Caco-2 (cell line): ENCODE measurements around the gene GSE1. TPM values are rescaled to one million over a fixed set of nuclear protein-coding genes. Genes with fewer than 3 reads are reported as not detected.
A peak's percentile ranks its signal among the peaks of the same experiment; 100 is the strongest.

ENCODE experiments used
- BruUV-seq: library from RNA; stranded (reverse); fragments of 400-500 nt; replicated peaks from 2 replicates; lab custom pipeline; 2021; lab: Mats Ljungman, UMichigan
- CTCF ChIA-PET: fragments of 300-600 bp; sonication (Branson Sonifier 250); formaldehyde crosslinking; loops from one replicate; lab custom pipeline; 2022; ENCODE audit warnings: antibody characterized with exemption; lab: Charles Lee
- POLR2A ChIA-PET: fragments of 300-600 bp; sonication (Branson Sonifier 250); formaldehyde crosslinking; loops from one replicate; lab custom pipeline; 2022; ENCODE audit warnings: antibody characterized with exemption; lab: Charles Lee
- DNase-seq, 2 experiments: peaks; one replicate each; pipeline versions ENCODE4 v3.0.0 to v3.0.0-alpha.2; 2020 to 2022
- H3K27me3 ChIP-seq: replicated peaks from 2 replicates; pipeline ENCODE4 v1.6.0; 2011; ENCODE audit warnings: low read length; ENCODE audit not compliant: control insufficient read depth, insufficient read depth
- H3K36me3 ChIP-seq: 2 replicates; pipeline ENCODE4 v1.5.1; 2011; ENCODE audit warnings: low read length; ENCODE audit not compliant: control insufficient read depth, insufficient read depth
- H3K4me1 ChIP-seq: fragments of 250-450 bp; sonication (Bioruptor Pico); 2 replicates; pipeline ENCODE4 v1.5.1; 2020; ENCODE audit warnings: mild to moderate bottlenecking
- H3K4me3 ChIP-seq: 2 replicates; pipeline ENCODE4 v1.5.1; 2011; ENCODE audit warnings: low read depth, mild to moderate bottlenecking, control low read depth, low read length
- H3K9me3 ChIP-seq: fragments of 250-450 bp; sonication (Bioruptor Pico); 2 replicates; pipeline ENCODE4 v1.5.1; 2020; ENCODE audit warnings: mild to moderate bottlenecking, moderate library complexity
- H3K27ac Mint-ChIP-seq: one replicate; pipeline ENCODE4 v1.8.0; 2022; ENCODE audit warnings: mixed read lengths; ENCODE audit not compliant: unreplicated experiment
- H3K27me3 Mint-ChIP-seq: one replicate; pipeline ENCODE4 v1.8.0; 2022; ENCODE audit warnings: mixed read lengths; ENCODE audit not compliant: insufficient read depth, unreplicated experiment
- H3K36me3 Mint-ChIP-seq: one replicate; pipeline ENCODE4 v1.8.0; 2022; ENCODE audit warnings: mild to moderate bottlenecking, mixed read lengths; ENCODE audit not compliant: insufficient read depth, unreplicated experiment
- H3K4me1 Mint-ChIP-seq: one replicate; pipeline ENCODE4 v1.8.0; 2022; ENCODE audit warnings: low read depth, mixed read lengths; ENCODE audit not compliant: unreplicated experiment
- H3K4me3 Mint-ChIP-seq: one replicate; pipeline ENCODE4 v1.8.0; 2022; ENCODE audit warnings: mild to moderate bottlenecking, moderate library complexity, mixed read lengths; ENCODE audit not compliant: unreplicated experiment
- H3K9me3 Mint-ChIP-seq: one replicate; pipeline ENCODE4 v1.8.0; 2022; ENCODE audit warnings: mixed read lengths; ENCODE audit not compliant: unreplicated experiment
- intact Hi-C: fragments of 100-400 bp; cut with micrococcal nuclease; formaldehyde crosslinking; loops from one replicate; pipeline ENCODE4 v1.10.0; 2022; ENCODE audit not compliant: unreplicated experiment
- total RNA-seq: library from RNA; stranded (reverse); gene quantifications from 2 replicates; pipeline ENCODE4 v1.2.3, GENCODE V29; 2022
- TF ChIP-seq, protein P1 (sequence below), 2 experiments: fragments of 200-600 bp in 1 of 2; IDR thresholded peaks; 1 replicate in 1 of 2; 2 replicates in 1 of 2; pipeline versions ENCODE4 v1.5.1 to v1.8.0; 2011 to 2022; ENCODE audit warnings: antibody characterized with exemption in 1 of 2, control low read depth in 1 of 2, inconsistent platforms in 1 of 2, low read depth in 1 of 2, low read length in 1 of 2, mild to moderate bottlenecking in 1 of 2, moderate library complexity in 1 of 2; ENCODE audit not compliant: insufficient read depth in 1 of 2, severe bottlenecking in 1 of 2, unreplicated experiment in 1 of 2

GSE1 gene
- total RNA-seq, 1 experiment from 2014 or later = 142 TPM

- H3K4me3 ChIP-seq = no peak overlapping the region
- H3K9me3 ChIP-seq = no peaks in the 10 kb centered on the region
- intact Hi-C loops = no loop called here
- DNase-seq = no peak
- TF ChIP-seq, protein P1, sequence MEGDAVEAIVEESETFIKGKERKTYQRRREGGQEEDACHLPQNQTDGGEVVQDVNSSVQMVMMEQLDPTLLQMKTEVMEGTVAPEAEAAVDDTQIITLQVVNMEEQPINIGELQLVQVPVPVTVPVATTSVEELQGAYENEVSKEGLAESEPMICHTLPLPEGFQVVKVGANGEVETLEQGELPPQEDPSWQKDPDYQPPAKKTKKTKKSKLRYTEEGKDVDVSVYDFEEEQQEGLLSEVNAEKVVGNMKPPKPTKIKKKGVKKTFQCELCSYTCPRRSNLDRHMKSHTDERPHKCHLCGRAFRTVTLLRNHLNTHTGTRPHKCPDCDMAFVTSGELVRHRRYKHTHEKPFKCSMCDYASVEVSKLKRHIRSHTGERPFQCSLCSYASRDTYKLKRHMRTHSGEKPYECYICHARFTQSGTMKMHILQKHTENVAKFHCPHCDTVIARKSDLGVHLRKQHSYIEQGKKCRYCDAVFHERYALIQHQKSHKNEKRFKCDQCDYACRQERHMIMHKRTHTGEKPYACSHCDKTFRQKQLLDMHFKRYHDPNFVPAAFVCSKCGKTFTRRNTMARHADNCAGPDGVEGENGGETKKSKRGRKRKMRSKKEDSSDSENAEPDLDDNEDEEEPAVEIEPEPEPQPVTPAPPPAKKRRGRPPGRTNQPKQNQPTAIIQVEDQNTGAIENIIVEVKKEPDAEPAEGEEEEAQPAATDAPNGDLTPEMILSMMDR (IDR thresholded peaks at IDR 0.05; ENCODE audit: insufficient read depth in 1 of 2, low read depth in 1 of 2, low read length in 1 of 2, severe bottlenecking in 1 of 2, unreplicated experiment in 1 of 2) = no peak
- no peak overlapping the region for H3K4me3 Mint-ChIP-seq
- H3K27me3 ChIP-seq = no peaks in the 10 kb centered on the region
- ChIA-PET CTCF (no interaction called here), POLR2A (no interaction called here)
- BruUV-seq = no TSS peak
- 0 out of 2 replicates have a peak, but pooled peaks cover 5% of the 10 kb centered on the region for H3K4me1 ChIP-seq
- no peaks in the 10 kb centered on the region for H3K36me3 Mint-ChIP-seq
- H3K36me3 ChIP-seq = no peaks in the 10 kb centered on the region
- H3K9me3 Mint-ChIP-seq = no peaks in the 10 kb centered on the region
- H3K27me3 Mint-ChIP-seq = no peaks in the 10 kb centered on the region
- no peaks in the 10 kb centered on the region for H3K4me1 Mint-ChIP-seq
- H3K27ac Mint-ChIP-seq = no peak overlapping the region
Measured at GRCh38 chr16:85697431-85697830, 84.3 kb downstream of the GSE1 start.

- H3K4me3 ChIP-seq = no peak overlapping the region
- H3K4me3 Mint-ChIP-seq = no peak overlapping the region
- TF ChIP-seq, protein P1 (IDR thresholded peaks at IDR 0.05; ENCODE audit: insufficient read depth in 1 of 2, low read depth in 1 of 2, low read length in 1 of 2, severe bottlenecking in 1 of 2, unreplicated experiment in 1 of 2) = no peak
- no peaks in the 10 kb centered on the region for H3K36me3 Mint-ChIP-seq
- DNase-seq = no peak
- intact Hi-C loops = no loop called here
- H3K9me3 Mint-ChIP-seq = no peaks in the 10 kb centered on the region
- H3K27me3 Mint-ChIP-seq = no peaks in the 10 kb centered on the region
- no peaks in the 10 kb centered on the region for H3K27me3 ChIP-seq
- no peaks in the 10 kb centered on the region for H3K4me1 Mint-ChIP-seq
- H3K4me1 ChIP-seq = 0 out of 2 replicates have a peak, but pooled peaks cover 5% of the 10 kb centered on the region
- no peak overlapping the region for H3K27ac Mint-ChIP-seq
- ChIA-PET CTCF (interaction anchor here (1.6 kb wide), 1 partner anchor 19 kb away, joined by 6 read pairs; no protein-coding TSS in a partner anchor), POLR2A (no interaction called here)
- no peaks in the 10 kb centered on the region for H3K36me3 ChIP-seq
- BruUV-seq = no TSS peak
- H3K9me3 ChIP-seq = no peaks in the 10 kb centered on the region
Measured at GRCh38 chr16:85698459-85698891, 85.4 kb downstream of the GSE1 start.

DNA sequence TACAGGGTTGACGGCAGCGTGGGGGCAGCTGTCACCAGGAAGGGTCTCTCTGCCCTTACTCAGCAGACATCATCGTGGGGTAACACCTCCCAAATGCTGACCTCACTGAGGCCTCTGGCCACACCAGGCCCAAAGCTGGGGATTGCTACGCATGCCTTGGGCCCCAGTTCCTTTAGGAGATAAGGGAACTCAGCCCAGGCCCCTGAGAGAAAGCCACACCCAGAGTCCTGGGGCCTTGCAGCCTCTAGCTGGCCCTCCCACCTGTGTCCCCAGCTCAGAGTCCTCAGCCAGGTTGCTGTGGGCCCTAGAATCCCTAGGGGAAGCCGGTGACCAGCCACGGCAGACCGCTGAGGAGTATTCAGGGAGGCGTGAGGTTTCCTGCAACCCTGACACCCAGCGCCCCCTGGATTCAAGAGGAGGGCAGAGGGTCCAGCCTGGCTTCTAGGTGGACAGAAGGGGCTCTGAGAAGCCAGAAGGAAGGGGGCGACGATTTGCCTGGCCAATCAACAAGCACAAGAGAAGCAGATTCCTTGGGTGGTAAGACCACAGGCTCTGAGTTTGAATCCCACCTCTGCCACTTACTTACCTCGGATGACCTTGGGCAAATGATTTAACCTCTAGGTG is 85.9 kb downstream of the GSE1 start:
- no peak for DNase-seq
- no TSS peak for BruUV-seq
- no peaks in the 10 kb centered on the region for H3K36me3 Mint-ChIP-seq
- no peaks in the 10 kb centered on the region for H3K36me3 ChIP-seq
- ChIA-PET POLR2A (no interaction called here), CTCF (interaction anchor here (1.6 kb wide), 1 partner anchor 19 kb away, joined by 6 read pairs; no protein-coding TSS in a partner anchor)
- no peaks in the 10 kb centered on the region for H3K9me3 ChIP-seq
- H3K9me3 Mint-ChIP-seq = no peaks in the 10 kb centered on the region
- 0 out of 2 replicates have a peak, but pooled peaks cover 5% of the 10 kb centered on the region for H3K4me1 ChIP-seq
- TF ChIP-seq, protein P1 (IDR thresholded peaks at IDR 0.05; ENCODE audit: insufficient read depth in 1 of 2, low read depth in 1 of 2, low read length in 1 of 2, severe bottlenecking in 1 of 2, unreplicated experiment in 1 of 2) = peak in 1 of 2 experiments; percentile 18
- no peaks in the 10 kb centered on the region for H3K27me3 ChIP-seq
- H3K4me1 Mint-ChIP-seq = no peaks in the 10 kb centered on the region
- no peaks in the 10 kb centered on the region for H3K27me3 Mint-ChIP-seq
- no peak overlapping the region for H3K4me3 Mint-ChIP-seq
- no peak overlapping the region for H3K27ac Mint-ChIP-seq
- intact Hi-C loops = no loop called here
- no peak overlapping the region for H3K4me3 ChIP-seq
